Caco-2 (cell line): ENCODE results near the gene PPM1A. TPM values are rescaled to one million over a fixed set of nuclear protein-coding genes. Genes with fewer than 3 reads are reported as not detected.

Source experiments
- BruUV-seq: library from RNA; stranded (reverse); fragments of 400-500 nt; replicated peaks from 2 replicates; lab custom pipeline; 2021; lab: Mats Ljungman, UMichigan
- CTCF ChIA-PET: fragments of 300-600 bp; sonication (Branson Sonifier 250); formaldehyde crosslinking; loops from one replicate; lab custom pipeline; 2022; ENCODE audit warnings: antibody characterized with exemption; lab: Charles Lee
- POLR2A ChIA-PET: fragments of 300-600 bp; sonication (Branson Sonifier 250); formaldehyde crosslinking; loops from one replicate; lab custom pipeline; 2022; ENCODE audit warnings: antibody characterized with exemption; lab: Charles Lee
- DNase-seq, 2 experiments: peaks; one replicate each; pipeline versions ENCODE4 v3.0.0 to v3.0.0-alpha.2; 2020 to 2022
- H3K27me3 ChIP-seq: replicated peaks from 2 replicates; pipeline ENCODE4 v1.6.0; 2011; ENCODE audit warnings: low read length; ENCODE audit not compliant: control insufficient read depth, insufficient read depth
- H3K36me3 ChIP-seq: 2 replicates; pipeline ENCODE4 v1.5.1; 2011; ENCODE audit warnings: low read length; ENCODE audit not compliant: control insufficient read depth, insufficient read depth
- H3K4me1 ChIP-seq: fragments of 250-450 bp; sonication (Bioruptor Pico); 2 replicates; pipeline ENCODE4 v1.5.1; 2020; ENCODE audit warnings: mild to moderate bottlenecking
- H3K4me3 ChIP-seq: 2 replicates; pipeline ENCODE4 v1.5.1; 2011; ENCODE audit warnings: low read depth, mild to moderate bottlenecking, control low read depth, low read length
- H3K9me3 ChIP-seq: fragments of 250-450 bp; sonication (Bioruptor Pico); 2 replicates; pipeline ENCODE4 v1.5.1; 2020; ENCODE audit warnings: mild to moderate bottlenecking, moderate library complexity
- H3K27ac Mint-ChIP-seq: one replicate; pipeline ENCODE4 v1.8.0; 2022; ENCODE audit warnings: mixed read lengths; ENCODE audit not compliant: unreplicated experiment
- H3K27me3 Mint-ChIP-seq: one replicate; pipeline ENCODE4 v1.8.0; 2022; ENCODE audit warnings: mixed read lengths; ENCODE audit not compliant: insufficient read depth, unreplicated experiment
- H3K36me3 Mint-ChIP-seq: one replicate; pipeline ENCODE4 v1.8.0; 2022; ENCODE audit warnings: mild to moderate bottlenecking, mixed read lengths; ENCODE audit not compliant: insufficient read depth, unreplicated experiment
- H3K4me1 Mint-ChIP-seq: one replicate; pipeline ENCODE4 v1.8.0; 2022; ENCODE audit warnings: low read depth, mixed read lengths; ENCODE audit not compliant: unreplicated experiment
- H3K4me3 Mint-ChIP-seq: one replicate; pipeline ENCODE4 v1.8.0; 2022; ENCODE audit warnings: mild to moderate bottlenecking, moderate library complexity, mixed read lengths; ENCODE audit not compliant: unreplicated experiment
- H3K9me3 Mint-ChIP-seq: one replicate; pipeline ENCODE4 v1.8.0; 2022; ENCODE audit warnings: mixed read lengths; ENCODE audit not compliant: unreplicated experiment
- CTCF ChIP-seq, 2 experiments: fragments of 200-600 bp in 1 of 2; IDR thresholded peaks; 1 replicate in 1 of 2; 2 replicates in 1 of 2; pipeline versions ENCODE4 v1.5.1 to v1.8.0; 2011 to 2022; ENCODE audit warnings: antibody characterized with exemption in 1 of 2, control low read depth in 1 of 2, inconsistent platforms in 1 of 2, low read depth in 1 of 2, low read length in 1 of 2, mild to moderate bottlenecking in 1 of 2, moderate library complexity in 1 of 2; ENCODE audit not compliant: insufficient read depth in 1 of 2, severe bottlenecking in 1 of 2, unreplicated experiment in 1 of 2
- intact Hi-C: fragments of 100-400 bp; cut with micrococcal nuclease; formaldehyde crosslinking; loops from one replicate; pipeline ENCODE4 v1.10.0; 2022; ENCODE audit not compliant: unreplicated experiment
- total RNA-seq: library from RNA; stranded (reverse); gene quantifications from 2 replicates; pipeline ENCODE4 v1.2.3, GENCODE V29; 2022

PPM1A gene
- total RNA-seq, 1 experiment from 2014 or later, result 35.6 TPM

DNA sequence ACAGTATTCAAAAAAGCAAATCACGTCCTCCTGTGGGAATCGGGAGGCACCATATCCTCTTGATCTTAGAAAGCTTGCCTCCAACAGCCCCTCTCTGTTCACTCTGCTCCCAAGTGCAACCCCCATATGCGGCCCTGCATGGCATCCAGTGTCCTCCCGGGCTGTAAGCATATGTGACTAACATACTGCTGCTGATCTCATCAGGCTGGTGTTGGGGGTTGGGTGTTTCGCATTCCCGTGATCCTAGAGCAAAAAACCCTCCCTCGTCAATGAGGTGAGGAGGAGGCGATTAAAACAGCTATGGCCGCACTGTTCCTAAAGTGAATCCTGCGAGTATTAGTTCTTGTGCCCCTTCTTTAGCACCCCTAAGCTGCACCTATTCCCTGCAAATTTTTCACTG lies 28.1 kb upstream of the PPM1A start:
- Histone ChIP-seq H3K36me3 (no peaks in the 10 kb centered on the region), H3K4me3 (no peak overlapping the region), H3K4me1 (no peaks in the 10 kb centered on the region), H3K27me3 (no peaks in the 10 kb centered on the region), H3K9me3 (no peaks in the 10 kb centered on the region)
- Mint-ChIP-seq H3K4me3 (no peak overlapping the region), H3K9me3 (no peaks in the 10 kb centered on the region), H3K4me1 (no peaks in the 10 kb centered on the region), H3K27me3 (no peaks in the 10 kb centered on the region), H3K36me3 (no peaks in the 10 kb centered on the region), H3K27ac (no peak overlapping the region)
- no peak for TF ChIP-seq CTCF (IDR thresholded peaks at IDR 0.05; ENCODE audit: insufficient read depth in 1 of 2, low read depth in 1 of 2, low read length in 1 of 2, severe bottlenecking in 1 of 2, unreplicated experiment in 1 of 2)
- DNase-seq, result no peak
- ChIA-PET POLR2A (no interaction called here), CTCF (no interaction called here)
- intact Hi-C loops, result no loop called here
- no TSS peak for BruUV-seq

- Mint-ChIP-seq H3K36me3 (no peaks in the 10 kb centered on the region), H3K4me1 (no peaks in the 10 kb centered on the region), H3K27ac (no peak overlapping the region), H3K27me3 (no peaks in the 10 kb centered on the region), H3K9me3 (no peaks in the 10 kb centered on the region), H3K4me3 (no peak overlapping the region)
- Histone ChIP-seq H3K9me3 (no peaks in the 10 kb centered on the region), H3K4me1 (no peaks in the 10 kb centered on the region; the same call in 1 of the 2 replicates), H3K27me3 (no peaks in the 10 kb centered on the region), H3K36me3 (no peaks in the 10 kb centered on the region), H3K4me3 (no peak overlapping the region)
- CTCF ChIA-PET, result interaction anchor here (0.7 kb wide), 1 partner anchor 588 kb away, joined by 4 read pairs; no protein-coding TSS in a partner anchor
- TF ChIP-seq CTCF (IDR thresholded peaks at IDR 0.05; ENCODE audit: insufficient read depth in 1 of 2, low read depth in 1 of 2, low read length in 1 of 2, severe bottlenecking in 1 of 2, unreplicated experiment in 1 of 2), result no peak
- intact Hi-C loops, result no loop called here
- BruUV-seq, result no TSS peak
- POLR2A ChIA-PET, result no interaction called here
- no peak for DNase-seq
These were observed 27.6 kb upstream of the PPM1A start for GRCh38 chr14:60221457-60221856.

DNA sequence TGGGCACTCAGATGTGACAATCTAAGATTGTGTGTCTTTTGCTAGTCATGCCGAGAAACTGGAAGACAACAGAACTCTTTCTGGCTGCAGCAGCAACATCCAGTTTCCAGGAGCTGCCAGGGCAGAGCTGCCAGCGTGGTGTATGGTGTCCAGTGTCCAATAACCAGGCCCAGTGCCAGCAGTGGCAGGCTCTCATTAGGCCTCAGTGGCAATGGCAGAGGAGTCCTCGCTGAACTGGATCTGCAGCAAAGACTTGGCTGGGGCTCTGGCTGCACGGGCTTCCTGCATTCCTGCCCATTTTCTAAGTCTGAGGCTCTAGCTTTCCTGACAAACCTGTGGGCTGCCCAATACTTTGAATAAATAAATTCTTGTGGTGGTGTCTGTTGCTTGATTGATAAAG lies 26.2 kb upstream of the PPM1A start:
- H3K4me3 ChIP-seq, result no peak overlapping the region
- H3K4me1 ChIP-seq, result peaks cover 12% of the 10 kb centered on the region; the same call in 1 of the 2 replicates
- BruUV-seq, result no TSS peak
- no peaks in the 10 kb centered on the region for H3K9me3 ChIP-seq
- H3K4me3 Mint-ChIP-seq, result no peak overlapping the region
- no peaks in the 10 kb centered on the region for H3K36me3 Mint-ChIP-seq
- no peaks in the 10 kb centered on the region for H3K36me3 ChIP-seq
- no peak overlapping the region for H3K27ac Mint-ChIP-seq
- H3K9me3 Mint-ChIP-seq, result no peaks in the 10 kb centered on the region
- no peaks in the 10 kb centered on the region for H3K4me1 Mint-ChIP-seq
- no peak for TF ChIP-seq CTCF (IDR thresholded peaks at IDR 0.05; ENCODE audit: insufficient read depth in 1 of 2, low read depth in 1 of 2, low read length in 1 of 2, severe bottlenecking in 1 of 2, unreplicated experiment in 1 of 2)
- ChIA-PET CTCF (no interaction called here), POLR2A (no interaction called here)
- no peaks in the 10 kb centered on the region for H3K27me3 Mint-ChIP-seq
- DNase-seq, result no peak
- intact Hi-C loops, result no loop called here
- no peaks in the 10 kb centered on the region for H3K27me3 ChIP-seq
